Renal cortex interstitium (tissue), 11 donors: Measurements from ENCODE around the gene MYNN. TPM values are rescaled to one million over a fixed set of nuclear protein-coding genes. Genes with fewer than 3 reads are reported as not detected.

ENCODE experiments used
- DNase-seq, 11 donors: peaks; one replicate each; pipeline ENCODE4 v3.0.0-alpha.2; 2013; ENCODE audit warnings: low read depth in 9 of 11, low spot score in 4 of 11; ENCODE audit errors: extremely low read depth in 1 of 11
- polyA plus RNA-seq, 3 donors: library from polyadenylated mRNA; unstranded; fragments of 120-200 nt; gene quantifications; one replicate each; pipeline ENCODE4 v1.2.1, GENCODE V29; 2013; ENCODE audit not compliant: insufficient read length in 3 of 3

MYNN gene
- polyA plus RNA-seq, 3 donors: 26.1 to 32.2 (median 27.2) TPM

GRCh38 chr3:169769287-169770181 is 3.7 kb upstream of the MYNN start, which contains the start of gene ACTRT3:
Gene ACTRT3, minus strand, starts transcription at chr3:169769561. Its CDS starts 41 bp downstream, at chr3:169769520.
- DNase-seq: peak; percentile 20 to 74 (median 57)

GRCh38 chr3:169771497-169772304 is 1.5 kb upstream of the MYNN start:
- DNase-seq: peak; percentile 74 to 94 (median 87)

- DNase-seq: peak; percentile 52 to 88 (median 82)
Measured at GRCh38 chr3:169772305-169772896, 795 bp upstream of the MYNN start.

- no peak for DNase-seq
Measured at GRCh38 chr3:169774186-169774585, 990 bp downstream of the MYNN start.

- DNase-seq: no peak
Measured at GRCh38 chr3:169777822-169778221, 4.6 kb downstream of the MYNN start.

GRCh38 chr3:169780742-169781141 is 7.5 kb downstream of the MYNN start:
- no peak for DNase-seq

- no peak for DNase-seq
Measured at GRCh38 chr3:169781209-169781855, 8.1 kb downstream of the MYNN start.

- DNase-seq: no peak
Measured at GRCh38 chr3:169787120-169787519, 13.9 kb downstream of the MYNN start.

- DNase-seq: no peak
Measured at GRCh38 chr3:169787791-169788190, 14.6 kb downstream of the MYNN start.

GRCh38 chr3:169790219-169790618 is 17.0 kb downstream of the MYNN start:
- no peak for DNase-seq

- DNase-seq: no peak
Measured at GRCh38 chr3:169790687-169791429, 17.7 kb downstream of the MYNN start.

- DNase-seq: no peak
Measured at GRCh38 chr3:169792359-169792758, 19.2 kb downstream of the MYNN start.

- no peak for DNase-seq
Measured at GRCh38 chr3:169804681-169805080, 31.5 kb downstream of the MYNN start.

GRCh38 chr3:169809230-169809795 is 36.1 kb downstream of the MYNN start:
- DNase-seq: no peak

GRCh38 chr3:169811631-169812331 is 38.6 kb downstream of the MYNN start:
- DNase-seq: peak in 7 of 11 donors; percentile 7 to 51 (median 34)

- peak in 10 of 11 donors; percentile 45 to 70 (median 64) for DNase-seq
Measured at GRCh38 chr3:169812332-169813235, 39.4 kb downstream of the MYNN start, which contains the start of the genes LRRC34 and LRRIQ4. Gene LRRC34, minus strand, starts transcription at chr3:169812904. Its CDS starts 356 bp downstream, at chr3:169812548. Gene LRRIQ4, plus strand, starts transcription at chr3:169812870. Its CDS starts 9,052 bp downstream, at chr3:169821922.
